Parathyroid adenoma (tissue), 2 donors: ENCODE results near the gene ZNF639.
A peak's percentile ranks its signal among the peaks of the same experiment; 100 is the strongest.
"Not testable (repeated sequence)": the region's sequence is repeated elsewhere in the genome, so short reads cannot be mapped to it uniquely, and the experiment has no call there.

ENCODE experiments used
- H2AFZ ChIP-seq: fragments of 300-600 bp; sonication (generic); one replicate; pipeline ENCODE4 v1.7.0; 2017; ENCODE audit warnings: antibody characterized with exemption, mild to moderate bottlenecking
- H3K27ac ChIP-seq: fragments of 300-600 bp; sonication (generic); one replicate; pipeline ENCODE4 v1.7.0; 2017
- H3K27me3 ChIP-seq: fragments of 300-600 bp; sonication (generic); one replicate; pipeline ENCODE4 v1.7.0; 2017; ENCODE audit warnings: low read length; ENCODE audit not compliant: control insufficient read depth, insufficient read depth
- H3K36me3 ChIP-seq: fragments of 300-600 bp; sonication (generic); one replicate; pipeline ENCODE4 v1.7.0; 2017; ENCODE audit warnings: low read length; ENCODE audit not compliant: control insufficient read depth, insufficient read depth
- H3K4me1 ChIP-seq: fragments of 300-600 bp; sonication (generic); one replicate; pipeline ENCODE4 v1.7.0; 2017; ENCODE audit warnings: control low read depth
- H3K4me2 ChIP-seq: fragments of 300-600 bp; sonication (generic); one replicate; pipeline ENCODE4 v1.7.0; 2017; ENCODE audit warnings: low read length
- H3K4me3 ChIP-seq: fragments of 300-600 bp; sonication (generic); one replicate; pipeline ENCODE4 v1.7.0; 2017; ENCODE audit warnings: low read depth, low read length
- H3K79me2 ChIP-seq: fragments of 300-600 bp; sonication (generic); one replicate; pipeline ENCODE4 v1.7.0; 2017; ENCODE audit warnings: control low read depth
- H3K9ac ChIP-seq: fragments of 300-600 bp; sonication (generic); one replicate; pipeline ENCODE4 v1.7.0; 2017; ENCODE audit warnings: mild to moderate bottlenecking
- H3K9me3 ChIP-seq: fragments of 300-600 bp; sonication (generic); one replicate; pipeline ENCODE4 v1.7.0; 2017; ENCODE audit warnings: low read length; ENCODE audit not compliant: control insufficient read depth
- TF ChIP-seq, protein P1 (sequence below): fragments of 300-600 bp; sonication (generic); IDR thresholded peaks from one replicate; pipeline ENCODE4 v1.7.0; 2017; ENCODE audit warnings: antibody characterized with exemption, mild to moderate bottlenecking
- donor health status: primary hyperparathyroidism.

The ZNF639 gene, protein sequence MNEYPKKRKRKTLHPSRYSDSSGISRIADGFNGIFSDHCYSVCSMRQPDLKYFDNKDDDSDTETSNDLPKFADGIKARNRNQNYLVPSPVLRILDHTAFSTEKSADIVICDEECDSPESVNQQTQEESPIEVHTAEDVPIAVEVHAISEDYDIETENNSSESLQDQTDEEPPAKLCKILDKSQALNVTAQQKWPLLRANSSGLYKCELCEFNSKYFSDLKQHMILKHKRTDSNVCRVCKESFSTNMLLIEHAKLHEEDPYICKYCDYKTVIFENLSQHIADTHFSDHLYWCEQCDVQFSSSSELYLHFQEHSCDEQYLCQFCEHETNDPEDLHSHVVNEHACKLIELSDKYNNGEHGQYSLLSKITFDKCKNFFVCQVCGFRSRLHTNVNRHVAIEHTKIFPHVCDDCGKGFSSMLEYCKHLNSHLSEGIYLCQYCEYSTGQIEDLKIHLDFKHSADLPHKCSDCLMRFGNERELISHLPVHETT

DNA sequence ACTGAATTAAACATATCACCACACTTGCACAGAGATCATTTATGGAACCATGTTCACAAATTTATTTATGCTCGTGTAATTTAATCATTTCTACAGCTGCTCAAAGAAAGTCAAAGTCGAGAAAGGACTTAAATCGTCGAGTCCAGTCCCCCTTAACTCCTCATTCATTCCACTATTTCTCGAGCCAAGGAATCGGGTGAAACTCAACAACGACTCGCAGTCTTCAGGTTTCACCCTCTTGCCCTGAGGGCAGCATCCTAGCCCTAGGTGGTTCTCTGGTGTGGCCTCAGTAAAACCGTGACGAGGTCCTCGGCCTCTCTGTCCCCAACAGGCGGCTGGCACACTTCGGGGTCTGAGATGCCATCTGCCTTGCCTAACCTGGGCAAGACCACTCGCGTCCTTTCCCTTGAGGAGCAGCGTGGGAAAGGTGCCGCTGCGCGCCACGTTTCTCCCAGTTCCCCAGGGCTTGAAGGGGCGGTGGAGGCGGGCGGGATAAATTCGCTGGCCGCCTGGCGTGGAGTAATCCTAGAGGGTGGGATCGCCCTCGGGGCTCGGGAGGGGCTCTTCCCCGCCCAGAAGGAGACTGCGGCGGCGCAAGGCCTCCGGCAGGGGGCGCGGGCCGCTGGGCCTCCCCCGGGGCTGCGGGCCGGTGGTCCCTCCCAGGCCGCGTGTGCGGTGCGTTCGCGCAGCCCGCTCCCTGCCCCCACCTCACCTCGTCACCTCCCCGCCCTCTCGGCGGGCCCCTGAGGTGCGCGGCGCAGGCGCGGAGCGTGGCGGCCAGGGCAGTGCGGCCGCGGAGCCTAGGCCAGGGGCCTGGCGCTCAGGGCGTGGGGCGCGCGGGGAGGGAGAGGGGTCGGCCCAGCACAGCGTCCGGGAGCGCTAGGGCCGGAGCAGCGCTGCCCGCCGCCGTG lies at the start of gene ZNF639:
Gene ZNF639, plus strand, starts transcription at position 746 of the 911 bp plus-strand sequence. CDS start 5,263 bp downstream, outside the sequence.
- Histone ChIP-seq H3K4me2 (peak within 1 kb of the TSS; percentile 72), H3K4me3 (peak within 1 kb of the TSS; percentile 78), H3K79me2 (peaks cover 25% of the 10 kb centered on the region), H3K4me1 (no peaks in the 10 kb centered on the region), H3K27ac (peak within 1 kb of the TSS; percentile 95), H3K9me3 (no peaks in the 10 kb centered on the region), H3K36me3 (no peaks in the 10 kb centered on the region), H2AFZ (peak within 1 kb of the TSS; percentile 99), H3K27me3 (no peaks in the 10 kb centered on the region), H3K9ac (peak within 1 kb of the TSS; percentile 91)
- TF ChIP-seq, protein P1, sequence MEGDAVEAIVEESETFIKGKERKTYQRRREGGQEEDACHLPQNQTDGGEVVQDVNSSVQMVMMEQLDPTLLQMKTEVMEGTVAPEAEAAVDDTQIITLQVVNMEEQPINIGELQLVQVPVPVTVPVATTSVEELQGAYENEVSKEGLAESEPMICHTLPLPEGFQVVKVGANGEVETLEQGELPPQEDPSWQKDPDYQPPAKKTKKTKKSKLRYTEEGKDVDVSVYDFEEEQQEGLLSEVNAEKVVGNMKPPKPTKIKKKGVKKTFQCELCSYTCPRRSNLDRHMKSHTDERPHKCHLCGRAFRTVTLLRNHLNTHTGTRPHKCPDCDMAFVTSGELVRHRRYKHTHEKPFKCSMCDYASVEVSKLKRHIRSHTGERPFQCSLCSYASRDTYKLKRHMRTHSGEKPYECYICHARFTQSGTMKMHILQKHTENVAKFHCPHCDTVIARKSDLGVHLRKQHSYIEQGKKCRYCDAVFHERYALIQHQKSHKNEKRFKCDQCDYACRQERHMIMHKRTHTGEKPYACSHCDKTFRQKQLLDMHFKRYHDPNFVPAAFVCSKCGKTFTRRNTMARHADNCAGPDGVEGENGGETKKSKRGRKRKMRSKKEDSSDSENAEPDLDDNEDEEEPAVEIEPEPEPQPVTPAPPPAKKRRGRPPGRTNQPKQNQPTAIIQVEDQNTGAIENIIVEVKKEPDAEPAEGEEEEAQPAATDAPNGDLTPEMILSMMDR: peak; percentile 91

DNA sequence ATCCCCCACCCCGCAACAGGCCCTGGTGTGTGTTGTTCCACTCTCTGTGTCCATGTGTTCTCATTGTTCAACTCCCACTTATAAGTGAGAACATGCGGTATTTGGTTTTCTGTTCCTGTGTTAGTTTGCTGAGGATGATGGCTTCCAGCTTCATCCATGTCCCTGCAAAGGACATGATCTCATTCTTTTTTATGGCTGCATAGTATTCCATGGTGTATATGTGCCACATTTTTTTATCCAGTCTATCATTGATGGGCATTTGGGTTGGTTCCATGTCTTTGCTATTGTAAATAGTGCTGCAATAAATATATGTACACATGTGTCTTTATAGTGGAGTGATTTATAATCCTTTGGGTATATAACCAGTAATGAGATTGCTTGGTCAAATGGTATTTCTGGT lies 48.4 kb upstream of the ZNF639 start:
- not testable (repeated sequence) for H3K79me2 ChIP-seq, H3K4me2 ChIP-seq, H3K4me3 ChIP-seq, H3K27me3 ChIP-seq, H3K4me1 ChIP-seq, H3K36me3 ChIP-seq, H3K9ac ChIP-seq, H3K27ac ChIP-seq, H3K9me3 ChIP-seq, H2AFZ ChIP-seq

DNA sequence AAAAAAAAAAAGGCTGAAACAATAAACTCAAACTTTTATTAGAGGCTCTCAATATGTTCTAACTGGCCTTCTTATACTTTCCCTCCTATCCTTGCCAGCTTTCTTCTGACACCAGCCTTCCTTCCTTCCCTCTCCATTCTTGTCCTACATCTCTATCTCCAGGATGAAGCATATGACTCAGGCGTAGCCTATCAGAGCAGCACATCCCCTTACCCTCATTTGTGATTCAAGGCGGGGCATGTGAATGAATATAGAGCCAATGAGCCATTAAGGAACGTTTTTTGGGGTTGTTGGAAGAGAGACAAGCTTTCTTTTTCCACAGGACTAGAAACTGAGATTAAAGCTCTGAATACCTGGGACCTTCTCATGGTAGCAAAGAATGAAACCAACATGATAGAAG lies 46.8 kb upstream of the ZNF639 start:
- Histone ChIP-seq H2AFZ (no peak overlapping the region), H3K27me3 (no peaks in the 10 kb centered on the region), H3K4me2 (no peak overlapping the region), H3K4me3 (no peak overlapping the region), H3K9me3 (no peaks in the 10 kb centered on the region), H3K36me3 (no peaks in the 10 kb centered on the region), H3K4me1 (no peaks in the 10 kb centered on the region), H3K79me2 (no peaks in the 10 kb centered on the region), H3K27ac (no peak overlapping the region), H3K9ac (no peak overlapping the region)
- TF ChIP-seq, protein P1: no peak

DNA sequence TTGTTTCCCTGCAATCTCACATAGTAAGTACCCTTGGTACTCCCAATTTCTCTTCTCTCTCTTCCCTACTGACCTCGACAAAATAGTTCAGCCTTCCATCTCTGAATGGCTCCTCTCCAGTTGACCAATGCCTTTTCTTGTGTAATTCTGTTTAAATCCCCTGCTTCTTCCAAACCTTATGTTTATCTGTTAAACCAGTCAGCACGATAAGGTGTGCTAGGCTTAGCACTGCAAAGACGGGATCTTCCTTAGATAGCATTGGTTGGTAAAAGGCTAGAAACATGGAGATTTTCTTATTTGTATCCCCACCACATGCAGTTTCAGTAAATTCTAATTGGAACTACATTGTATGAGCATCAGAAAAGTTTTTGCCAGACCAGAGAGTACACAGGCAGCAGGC lies 46.1 kb upstream of the ZNF639 start:
- TF ChIP-seq, protein P1: no peak
- Histone ChIP-seq H3K9ac (no peak overlapping the region), H3K4me3 (no peak overlapping the region), H3K27me3 (no peaks in the 10 kb centered on the region), H3K36me3 (no peaks in the 10 kb centered on the region), H2AFZ (no peak overlapping the region), H3K79me2 (no peaks in the 10 kb centered on the region), H3K9me3 (no peaks in the 10 kb centered on the region), H3K27ac (no peak overlapping the region), H3K4me1 (no peaks in the 10 kb centered on the region), H3K4me2 (no peak overlapping the region)

DNA sequence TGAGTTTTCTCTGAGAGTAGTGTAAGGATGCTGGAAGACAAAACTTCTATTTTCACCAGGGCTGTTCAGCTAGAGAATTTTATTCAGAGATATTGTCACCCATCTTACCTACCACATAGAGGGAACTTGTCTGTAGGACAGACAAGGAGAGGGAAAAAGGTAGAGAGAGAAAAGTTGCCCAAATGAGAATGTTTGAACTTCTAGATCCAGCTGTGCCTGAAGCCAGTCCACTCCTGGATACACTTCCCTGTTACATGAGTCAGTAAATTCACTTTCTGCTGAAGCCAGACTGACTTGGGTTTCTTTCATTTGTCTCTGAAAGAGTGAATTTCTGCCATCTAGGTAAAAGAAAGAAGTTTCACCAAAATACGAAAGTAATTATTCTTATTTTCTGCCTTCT lies 44.7 kb upstream of the ZNF639 start:
- no peaks in the 10 kb centered on the region for H3K9me3 ChIP-seq
- H3K9ac ChIP-seq: no peak overlapping the region
- H3K4me2 ChIP-seq: no peak overlapping the region
- no peaks in the 10 kb centered on the region for H3K27me3 ChIP-seq
- H3K4me3 ChIP-seq: no peak overlapping the region
- no peaks in the 10 kb centered on the region for H3K36me3 ChIP-seq
- no peak overlapping the region for H3K27ac ChIP-seq
- H3K4me1 ChIP-seq: no peaks in the 10 kb centered on the region
- H3K79me2 ChIP-seq: no peaks in the 10 kb centered on the region
- TF ChIP-seq, protein P1: no peak
- H2AFZ ChIP-seq: no peak overlapping the region
